ENCODE data around the gene ZXDC.

Gene ZXDC

DNA sequence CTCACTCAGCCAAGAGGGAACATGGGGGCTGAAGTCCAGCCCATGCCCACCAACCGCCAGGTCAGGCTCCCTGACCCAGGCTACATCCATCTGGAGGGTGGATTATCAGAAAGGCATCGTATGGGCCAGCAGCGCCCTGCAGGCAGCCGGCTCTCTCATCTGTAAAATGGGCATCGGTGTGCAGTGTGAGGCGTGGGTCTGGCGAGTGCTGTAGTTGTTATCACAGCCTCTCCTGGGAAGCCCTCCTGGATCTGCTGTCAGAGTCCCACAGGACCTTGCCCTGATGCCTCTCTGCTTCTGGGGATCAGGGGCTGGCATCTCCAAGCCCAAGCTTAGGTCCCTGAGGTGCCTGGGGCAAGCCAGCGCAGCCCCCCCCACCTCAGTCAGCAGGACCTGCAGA lies 53.6 kb downstream of the ZXDC start:
- Histone ChIP-seq H3K4me1 (ENCODE audit: control insufficient read depth, low read length) (no peaks in the 10 kb centered on the region), H3K27me3 (ENCODE audit: control insufficient read depth, low read length) (no peaks in the 10 kb centered on the region), H3K36me3 (ENCODE audit: control insufficient read depth, low read length) (no peaks in the 10 kb centered on the region), H3K4me2 (ENCODE audit: low read length) (no peak overlapping the region), H3F3A (ENCODE audit: control insufficient read depth, insufficient read depth) (no peaks in the 10 kb centered on the region), H3K9me2 (replicated peaks; ENCODE audit: control insufficient read depth, low read length) (no peaks in the 10 kb centered on the region), H3K4me3 (ENCODE audit: low read length) (no peak overlapping the region), H3K9me3 (ENCODE audit: control insufficient read depth, insufficient read depth, low read length) (peaks cover 8% of the 10 kb centered on the region; the same call in 1 of the 2 replicates), H3K79me2 (ENCODE audit: control insufficient read depth, low read length) (no peaks in the 10 kb centered on the region), H4K20me1 (ENCODE audit: control insufficient read depth, insufficient read depth, low read depth, low read length) (no peaks in the 10 kb centered on the region), H3K27ac (ENCODE audit: low read depth, low read length) (no peak overlapping the region)
- TF ChIP-seq, protein P1, sequence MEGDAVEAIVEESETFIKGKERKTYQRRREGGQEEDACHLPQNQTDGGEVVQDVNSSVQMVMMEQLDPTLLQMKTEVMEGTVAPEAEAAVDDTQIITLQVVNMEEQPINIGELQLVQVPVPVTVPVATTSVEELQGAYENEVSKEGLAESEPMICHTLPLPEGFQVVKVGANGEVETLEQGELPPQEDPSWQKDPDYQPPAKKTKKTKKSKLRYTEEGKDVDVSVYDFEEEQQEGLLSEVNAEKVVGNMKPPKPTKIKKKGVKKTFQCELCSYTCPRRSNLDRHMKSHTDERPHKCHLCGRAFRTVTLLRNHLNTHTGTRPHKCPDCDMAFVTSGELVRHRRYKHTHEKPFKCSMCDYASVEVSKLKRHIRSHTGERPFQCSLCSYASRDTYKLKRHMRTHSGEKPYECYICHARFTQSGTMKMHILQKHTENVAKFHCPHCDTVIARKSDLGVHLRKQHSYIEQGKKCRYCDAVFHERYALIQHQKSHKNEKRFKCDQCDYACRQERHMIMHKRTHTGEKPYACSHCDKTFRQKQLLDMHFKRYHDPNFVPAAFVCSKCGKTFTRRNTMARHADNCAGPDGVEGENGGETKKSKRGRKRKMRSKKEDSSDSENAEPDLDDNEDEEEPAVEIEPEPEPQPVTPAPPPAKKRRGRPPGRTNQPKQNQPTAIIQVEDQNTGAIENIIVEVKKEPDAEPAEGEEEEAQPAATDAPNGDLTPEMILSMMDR (IDR thresholded peaks at IDR 0.05; ENCODE audit: low read depth, low read length, poor library complexity, severe bottlenecking) = no peak
- no peak for TF ChIP-seq EZH2phosphoT487 (IDR thresholded peaks at IDR 0.05; ENCODE audit: borderline replicate concordance, low read length)

DNA sequence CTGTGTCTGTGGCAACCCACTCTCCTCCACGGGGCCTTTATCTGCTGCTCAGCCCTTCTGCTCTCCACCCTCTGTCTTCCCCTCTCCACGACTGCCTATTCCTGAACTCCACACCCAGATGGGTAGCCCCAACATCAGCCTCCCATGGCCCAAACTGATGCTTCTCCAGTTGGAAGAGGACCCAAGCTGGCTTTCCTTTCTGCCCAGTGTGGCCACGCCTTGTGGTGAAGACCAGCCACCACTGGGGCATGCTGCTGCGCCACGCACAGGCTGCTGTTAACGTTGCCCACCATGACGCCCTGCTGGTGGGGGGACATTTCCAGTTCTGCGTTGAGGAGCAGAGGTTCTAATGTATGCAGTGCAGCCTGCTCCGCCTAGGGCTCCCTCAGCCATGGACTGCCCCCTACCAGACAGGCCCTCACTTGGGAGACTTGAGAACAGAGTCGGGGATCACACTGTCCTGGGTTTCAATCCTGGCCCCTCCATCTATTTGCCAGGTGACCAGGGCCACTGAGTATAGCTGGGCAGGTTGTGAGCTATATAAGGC lies 54.0 kb downstream of the ZXDC start:
- Histone ChIP-seq H3K4me2 (ENCODE audit: low read length) (no peak overlapping the region), H3K4me3 (ENCODE audit: low read length) (no peak overlapping the region), H3K27me3 (ENCODE audit: control insufficient read depth, low read length) (no peaks in the 10 kb centered on the region), H4K20me1 (ENCODE audit: control insufficient read depth, insufficient read depth, low read depth, low read length) (no peaks in the 10 kb centered on the region), H3K36me3 (ENCODE audit: control insufficient read depth, low read length) (no peaks in the 10 kb centered on the region), H3K9me3 (ENCODE audit: control insufficient read depth, insufficient read depth, low read length) (peaks cover 8% of the 10 kb centered on the region; the same call in 1 of the 2 replicates), H3K27ac (ENCODE audit: low read depth, low read length) (no peak overlapping the region), H3K9me2 (replicated peaks; ENCODE audit: control insufficient read depth, low read length) (no peaks in the 10 kb centered on the region), H3F3A (ENCODE audit: control insufficient read depth, insufficient read depth) (no peaks in the 10 kb centered on the region), H3K79me2 (ENCODE audit: control insufficient read depth, low read length) (no peaks in the 10 kb centered on the region), H3K4me1 (ENCODE audit: control insufficient read depth, low read length) (no peaks in the 10 kb centered on the region)
- TF ChIP-seq, protein P1 (IDR thresholded peaks at IDR 0.05; ENCODE audit: low read depth, low read length, poor library complexity, severe bottlenecking) = no peak
- TF ChIP-seq EZH2phosphoT487 (IDR thresholded peaks at IDR 0.05; ENCODE audit: borderline replicate concordance, low read length) = no peak

DNA sequence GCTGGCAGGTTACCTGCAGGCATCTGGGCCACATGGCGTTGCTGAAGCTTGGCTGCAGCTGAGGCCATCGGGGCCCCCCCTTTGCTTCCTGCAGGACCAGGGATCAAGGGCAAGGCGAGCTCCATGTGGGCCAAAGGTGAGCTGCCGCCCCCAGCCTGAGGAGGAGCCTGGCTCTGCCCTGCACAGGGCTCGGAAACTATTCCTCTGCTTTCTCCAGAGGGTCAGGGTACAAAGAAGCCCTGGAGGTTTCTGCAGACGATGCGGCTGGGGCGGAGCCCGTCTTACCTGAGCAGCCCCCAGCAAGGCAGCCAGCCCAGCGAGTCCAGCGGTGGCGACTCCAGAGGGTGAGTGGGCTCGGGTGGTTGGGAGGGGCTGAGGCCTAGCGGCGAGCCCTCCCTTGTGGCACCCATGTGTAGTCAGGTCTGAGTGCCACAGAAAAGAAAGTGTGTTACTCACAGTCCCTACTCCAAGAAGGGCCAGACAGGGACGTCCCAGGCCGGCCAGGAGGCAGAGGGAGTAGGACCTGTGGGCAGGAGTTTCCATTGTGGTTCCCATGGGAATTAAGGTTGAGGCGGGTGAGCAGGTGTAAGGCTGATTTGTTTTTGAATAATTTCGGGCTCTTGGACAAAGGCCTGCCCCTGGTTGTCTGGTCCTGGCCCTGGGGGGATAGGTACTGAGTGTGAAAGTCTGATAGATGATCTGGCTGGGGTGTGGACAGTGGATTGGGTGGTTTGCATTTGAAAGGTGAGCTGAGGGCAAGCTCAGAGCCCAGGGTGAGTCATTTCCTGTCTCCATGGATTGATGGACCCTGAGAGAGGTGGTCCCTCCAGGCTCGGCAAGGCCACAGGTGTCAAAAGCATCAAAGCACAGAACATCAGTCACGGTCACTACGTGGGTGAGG lies 55.6 kb downstream of the ZXDC start:
- no peaks in the 10 kb centered on the region for H3K79me2 ChIP-seq (ENCODE audit: control insufficient read depth, low read length)
- no peak overlapping the region for H3K4me2 ChIP-seq (ENCODE audit: low read length)
- no peaks in the 10 kb centered on the region for H3F3A ChIP-seq (ENCODE audit: control insufficient read depth, insufficient read depth)
- TF ChIP-seq EZH2phosphoT487 (IDR thresholded peaks at IDR 0.05; ENCODE audit: borderline replicate concordance, low read length) = no peak
- TF ChIP-seq, protein P1 (IDR thresholded peaks at IDR 0.05; ENCODE audit: low read depth, low read length, poor library complexity, severe bottlenecking) = no peak
- H3K9me2 ChIP-seq (replicated peaks; ENCODE audit: control insufficient read depth, low read length) = no peaks in the 10 kb centered on the region
- H3K27ac ChIP-seq (ENCODE audit: low read depth, low read length) = no peak overlapping the region
- no peaks in the 10 kb centered on the region for H3K27me3 ChIP-seq (ENCODE audit: control insufficient read depth, low read length)
- H4K20me1 ChIP-seq (ENCODE audit: control insufficient read depth, insufficient read depth, low read depth, low read length) = no peaks in the 10 kb centered on the region
- no peaks in the 10 kb centered on the region for H3K36me3 ChIP-seq (ENCODE audit: control insufficient read depth, low read length)
- no peak overlapping the region for H3K4me3 ChIP-seq (ENCODE audit: low read length)
- no peaks in the 10 kb centered on the region for H3K4me1 ChIP-seq (ENCODE audit: control insufficient read depth, low read length)
- no peaks in the 10 kb centered on the region for H3K9me3 ChIP-seq (ENCODE audit: control insufficient read depth, insufficient read depth, low read length)

Data from DOHH2 (cell line).